GM10266 (cell line): ENCODE data around the gene TLX2.

Source experiments
- DNase-seq: peaks from one replicate; pipeline ENCODE4 v3.0.0; 2012; ENCODE audit errors: extremely low spot score
- CTCF ChIP-seq: IDR thresholded peaks from 2 replicates; pipeline ENCODE4 v1.5.1; 2012; ENCODE audit warnings: mild to moderate bottlenecking, low read depth; ENCODE audit not compliant: control insufficient read depth, insufficient read depth; ENCODE audit errors: missing control alignments

Gene TLX2

GRCh38 chr2:74527741-74528140, 13.5 kb downstream of the TLX2 start:
- DNase-seq: no peak

GRCh38 chr2:74528600-74529356, 14.5 kb downstream of the TLX2 start:
- TF ChIP-seq CTCF: peak; percentile 33
- DNase-seq: no peak

More at GRCh38 chr2:74527741-74528140, 13.5 kb downstream of the TLX2 start:
- no peak for TF ChIP-seq CTCF

GRCh38 chr2:74529357-74530238, 15.3 kb downstream of the TLX2 start, which contains the start of the genes AUP1 and HTRA2:
AUP1 (minus strand) TSS chr2:74529706; CDS start chr2:74529629, 77 bp downstream.
HTRA2 (plus strand) TSS chr2:74529933; CDS start chr2:74530007, 74 bp downstream.
- DNase-seq: peak; percentile 97
- no peak for TF ChIP-seq CTCF

- TF ChIP-seq CTCF: no peak
- peak; percentile 84 for DNase-seq
These were observed 16.3 kb downstream of the TLX2 start for GRCh38 chr2:74530239-74531187.

- TF ChIP-seq CTCF: no peak
- DNase-seq: no peak
These were observed 17.4 kb downstream of the TLX2 start for GRCh38 chr2:74531666-74532065.

GRCh38 chr2:74532222-74532621, 18.0 kb downstream of the TLX2 start:
- TF ChIP-seq CTCF: peak; percentile 55
- peak; percentile 49 for DNase-seq
